MCF 10A (cell line): ENCODE measurements around the gene KARS1. TPM values are rescaled to one million over a fixed set of nuclear protein-coding genes. Genes with fewer than 3 reads are reported as not detected.

ENCODE experiments used
- BruUV-seq: library from RNA; stranded (reverse); fragments of 400-500 nt; replicated peaks from 2 replicates; lab custom pipeline; 2021; lab: Mats Ljungman, UMichigan
- CTCF ChIA-PET: fragments of 300-600 bp; sonication (Branson Sonifier 250); formaldehyde crosslinking; extraction: SDS; loops from one replicate; lab custom pipeline; 2021; ENCODE audit warnings: antibody characterized with exemption, inconsistent platforms; lab: Yijun Ruan, JAX
- POLR2A ChIA-PET: fragments of 300-600, 350-650 bp; sonication (Branson Sonifier 250); formaldehyde crosslinking; extraction: SDS; loops from one replicate; lab custom pipeline; 2020; ENCODE audit warnings: antibody characterized with exemption, inconsistent platforms; lab: Yijun Ruan, JAX
- DNase-seq: peaks from one replicate; pipeline ENCODE4 v3.0.0-alpha.2; 2018; ENCODE audit not compliant: unreplicated experiment
- H3K27ac Mint-ChIP-seq: one replicate; pipeline ENCODE4 v1.8.0; 2022; ENCODE audit warnings: mild to moderate bottlenecking, low read depth, mixed read lengths; ENCODE audit not compliant: unreplicated experiment
- H3K27me3 Mint-ChIP-seq: one replicate; pipeline ENCODE4 v1.8.0; 2022; ENCODE audit warnings: mixed read lengths; ENCODE audit not compliant: insufficient read depth, unreplicated experiment
- H3K36me3 Mint-ChIP-seq: one replicate; pipeline ENCODE4 v1.8.0; 2022; ENCODE audit warnings: mild to moderate bottlenecking, moderate library complexity, mixed read lengths; ENCODE audit not compliant: insufficient read depth, unreplicated experiment
- H3K4me1 Mint-ChIP-seq: one replicate; pipeline ENCODE4 v1.8.0; 2022; ENCODE audit warnings: mixed read lengths; ENCODE audit not compliant: insufficient read depth, unreplicated experiment
- H3K4me3 Mint-ChIP-seq: one replicate; pipeline ENCODE4 v1.8.0; 2022; ENCODE audit warnings: mild to moderate bottlenecking, moderate library complexity, mixed read lengths; ENCODE audit not compliant: unreplicated experiment
- H3K9me3 Mint-ChIP-seq: one replicate; pipeline ENCODE4 v1.8.0; 2022; ENCODE audit warnings: mixed read lengths; ENCODE audit not compliant: unreplicated experiment
- CTCF ChIP-seq: fragments of 200-600 bp; IDR thresholded peaks from one replicate; pipeline ENCODE4 v1.8.0; 2022; ENCODE audit warnings: antibody characterized with exemption, mild to moderate bottlenecking; ENCODE audit not compliant: unreplicated experiment
- intact Hi-C: fragments of 100-400 bp; cut with micrococcal nuclease; formaldehyde crosslinking; loops from 2 replicates; pipeline ENCODE4 v1.14.1; 2022
- total RNA-seq: library from RNA; stranded (reverse); gene quantifications from 2 replicates; pipeline ENCODE4 v1.2.3, GENCODE V29; 2022

KARS1 gene
- total RNA-seq, 1 experiment from 2014 or later = 219 TPM

- BruUV-seq = no TSS peak
- no peaks in the 10 kb centered on the region for H3K27me3 Mint-ChIP-seq
- CTCF ChIA-PET = interaction anchor here (0.6 to 1.0 kb wide), 2 partner anchors 30 to 283 kb away, joined by 3 read pairs; no protein-coding TSS in a partner anchor
These were observed 56.3 kb downstream of the KARS1 start for GRCh38 chr16:75590920-75591843.

GRCh38 chr16:75589306-75589705, 58.2 kb downstream of the KARS1 start:
- no peaks in the 10 kb centered on the region for H3K27me3 Mint-ChIP-seq
- no TSS peak for BruUV-seq
- no peak overlapping the region for H3K4me3 Mint-ChIP-seq
- TF ChIP-seq CTCF = no peak
- no peak for DNase-seq
- intact Hi-C loops = no loop called here
- POLR2A ChIA-PET = interaction anchor here (0.8 kb wide), 1 partner anchor 156 kb away, joined by 3 read pairs; no protein-coding TSS in a partner anchor
- H3K36me3 Mint-ChIP-seq = peaks cover 13% of the 10 kb centered on the region
- no peak overlapping the region for H3K27ac Mint-ChIP-seq
- CTCF ChIA-PET = interaction anchor here (0.7 to 1.3 kb wide), 2 partner anchors 30 to 73 kb away, joined by 3 to 4 read pairs; no protein-coding TSS in a partner anchor
- peaks cover 4% of the 10 kb centered on the region for H3K4me1 Mint-ChIP-seq
- no peaks in the 10 kb centered on the region for H3K9me3 Mint-ChIP-seq

More at GRCh38 chr16:75590920-75591843, 56.3 kb downstream of the KARS1 start:
- Mint-ChIP-seq H3K27ac (no peak overlapping the region), H3K4me1 (peaks cover 9% of the 10 kb centered on the region), H3K36me3 (peaks cover 13% of the 10 kb centered on the region), H3K9me3 (no peaks in the 10 kb centered on the region), H3K4me3 (no peak overlapping the region)
- no peak for TF ChIP-seq CTCF
- intact Hi-C loops = no loop called here
- no peak for DNase-seq
- POLR2A ChIA-PET = interaction anchor here (0.7 kb wide), 1 partner anchor 18 kb away, joined by 5 read pairs; no protein-coding TSS in a partner anchor

- no peaks in the 10 kb centered on the region for H3K4me1 Mint-ChIP-seq
- intact Hi-C loops = no loop called here
- H3K27ac Mint-ChIP-seq = no peak overlapping the region
- H3K27me3 Mint-ChIP-seq = no peaks in the 10 kb centered on the region
- no TSS peak for BruUV-seq
- DNase-seq = no peak
- TF ChIP-seq CTCF = no peak
- CTCF ChIA-PET = interaction anchor here (0.5 to 1.3 kb wide), 4 partner anchors 27 to 186 kb away, joined by 3 to 4 read pairs (median 4); no protein-coding TSS in a partner anchor
- H3K36me3 Mint-ChIP-seq = peaks cover 13% of the 10 kb centered on the region
- no peak overlapping the region for H3K4me3 Mint-ChIP-seq
- H3K9me3 Mint-ChIP-seq = no peaks in the 10 kb centered on the region
- POLR2A ChIA-PET = interaction anchor here (0.8 to 1.0 kb wide), 2 partner anchors 21 to 155 kb away, joined by 3 read pairs; no protein-coding TSS in a partner anchor
These were observed 58.7 kb downstream of the KARS1 start for GRCh38 chr16:75588716-75589115.

DNA sequence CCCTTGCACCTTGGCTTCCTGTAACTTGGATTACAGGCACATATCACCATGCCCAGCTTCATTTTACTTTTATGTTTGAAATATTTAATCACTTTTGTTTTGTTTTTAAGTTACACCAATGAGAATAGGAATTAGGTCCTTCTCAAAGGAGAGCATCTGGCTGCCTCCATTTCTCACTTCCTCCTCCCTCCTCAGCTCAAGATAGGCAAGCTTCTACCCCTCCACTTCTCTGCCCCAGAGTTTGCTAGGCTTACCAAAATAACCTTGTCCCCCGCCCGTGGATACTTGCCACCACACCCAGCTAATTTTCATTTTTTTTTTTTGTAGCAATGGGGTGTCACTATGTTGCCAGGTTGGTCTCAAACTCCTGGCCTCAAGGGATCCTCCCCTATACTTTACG, 63.4 kb downstream of the KARS1 start:
- Mint-ChIP-seq H3K4me1 (no peaks in the 10 kb centered on the region), H3K27ac (peak overlapping the region; percentile 3), H3K36me3 (peaks cover 28% of the 10 kb centered on the region), H3K4me3 (no peak overlapping the region), H3K27me3 (no peaks in the 10 kb centered on the region), H3K9me3 (no peaks in the 10 kb centered on the region)
- intact Hi-C loops = no loop called here
- TF ChIP-seq CTCF = no peak
- BruUV-seq = no TSS peak
- ChIA-PET CTCF (interaction anchor here (0.7 kb wide), 2 partner anchors 107 to 112 kb away, joined by 3 read pairs; no protein-coding TSS in a partner anchor), POLR2A (interaction anchor here (0.8 to 1.0 kb wide), 3 partner anchors 10 to 17 kb away, joined by 3 to 7 read pairs (median 3); no protein-coding TSS in a partner anchor)
- no peak for DNase-seq
